ENCODE data around the gene FERMT2. TPM values are rescaled to one million over a fixed set of nuclear protein-coding genes. Genes with fewer than 3 reads are reported as not detected.

The FERMT2 gene
- total RNA-seq, 1 experiment from 2014 or later: 33.3 TPM

DNA sequence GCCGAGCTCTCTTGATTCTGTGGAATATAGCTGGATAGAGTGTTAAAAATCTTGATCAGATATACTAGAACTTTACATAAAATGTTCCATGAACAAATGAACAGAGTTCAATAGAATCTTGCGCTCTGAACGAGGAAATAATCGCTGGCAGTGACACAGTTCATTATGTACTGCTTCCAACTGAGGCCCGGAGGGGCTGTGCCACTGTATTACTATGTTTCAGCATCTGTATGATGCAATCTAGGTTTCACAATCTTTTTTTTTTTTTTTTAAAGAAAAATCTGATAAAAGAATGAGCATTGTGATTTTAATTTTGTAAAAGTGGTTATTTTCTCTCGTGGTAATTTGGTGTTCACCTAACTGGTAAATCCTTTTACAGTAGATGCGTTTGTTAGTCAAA is 77.2 kb downstream of the FERMT2 start:
- intact Hi-C loops (cut with micrococcal nuclease; ENCODE audit: unreplicated experiment) (no loop called here), in situ Hi-C loops (cut with HindIII; ENCODE audit: low pct_unique_long_range_greater_than_20kb, low sequenced_read_pairs) (no loop called here)
- POLR2A ChIA-PET: interaction anchor here (0.6 kb wide), 1 partner anchor 58 kb away, joined by 4 read pairs; no protein-coding TSS in a partner anchor
- Histone ChIP-seq H3K36me3 (ENCODE audit: control insufficient read depth, insufficient read depth, low read length) (peaks cover 7% of the 10 kb centered on the region), H3K9me3 (ENCODE audit: control insufficient read depth, insufficient read depth, low read depth, low read length) (no peaks in the 10 kb centered on the region), H3K27ac (ENCODE audit: low read length) (no peak overlapping the region), H3K4me1 (ENCODE audit: control insufficient read depth, insufficient read depth, low read length) (no peaks in the 10 kb centered on the region), H3K27me3 (ENCODE audit: control insufficient read depth, insufficient read depth, low read length) (no peaks in the 10 kb centered on the region), H3K4me3 (ENCODE audit: low read depth in 2 of 2, low read length in 2 of 2) (no peak overlapping the region)
- TF ChIP-seq, protein P1, sequence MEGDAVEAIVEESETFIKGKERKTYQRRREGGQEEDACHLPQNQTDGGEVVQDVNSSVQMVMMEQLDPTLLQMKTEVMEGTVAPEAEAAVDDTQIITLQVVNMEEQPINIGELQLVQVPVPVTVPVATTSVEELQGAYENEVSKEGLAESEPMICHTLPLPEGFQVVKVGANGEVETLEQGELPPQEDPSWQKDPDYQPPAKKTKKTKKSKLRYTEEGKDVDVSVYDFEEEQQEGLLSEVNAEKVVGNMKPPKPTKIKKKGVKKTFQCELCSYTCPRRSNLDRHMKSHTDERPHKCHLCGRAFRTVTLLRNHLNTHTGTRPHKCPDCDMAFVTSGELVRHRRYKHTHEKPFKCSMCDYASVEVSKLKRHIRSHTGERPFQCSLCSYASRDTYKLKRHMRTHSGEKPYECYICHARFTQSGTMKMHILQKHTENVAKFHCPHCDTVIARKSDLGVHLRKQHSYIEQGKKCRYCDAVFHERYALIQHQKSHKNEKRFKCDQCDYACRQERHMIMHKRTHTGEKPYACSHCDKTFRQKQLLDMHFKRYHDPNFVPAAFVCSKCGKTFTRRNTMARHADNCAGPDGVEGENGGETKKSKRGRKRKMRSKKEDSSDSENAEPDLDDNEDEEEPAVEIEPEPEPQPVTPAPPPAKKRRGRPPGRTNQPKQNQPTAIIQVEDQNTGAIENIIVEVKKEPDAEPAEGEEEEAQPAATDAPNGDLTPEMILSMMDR (IDR thresholded peaks at IDR 0.05): no peak
- CTCF ChIA-PET: no interaction called here
- BruUV-seq (replicated peaks): no TSS peak
- DNase-seq (ENCODE audit: low read depth, low spot score): no peak
- ATAC-seq: no peak

DNA sequence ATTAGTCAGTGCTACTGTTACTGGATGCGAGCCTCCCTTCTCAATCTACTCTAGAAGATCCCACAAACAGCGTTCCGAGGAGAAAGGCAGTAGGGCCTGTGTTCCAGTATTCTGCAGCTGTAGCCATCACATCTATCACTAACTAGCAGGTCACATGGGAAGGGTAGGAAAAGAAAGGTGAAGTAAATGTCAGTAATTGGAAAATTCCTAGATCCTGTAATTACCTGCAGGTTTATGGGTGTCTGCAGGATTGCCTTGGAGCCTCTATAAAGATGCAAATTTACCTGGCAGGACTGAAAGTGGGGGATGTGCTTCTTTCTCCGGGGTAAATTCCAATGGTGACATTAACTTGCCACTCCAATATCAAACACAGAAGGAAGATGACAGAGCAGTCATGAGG is 77.8 kb downstream of the FERMT2 start:
- Histone ChIP-seq H3K27ac (ENCODE audit: low read length) (no peak overlapping the region), H3K4me3 (ENCODE audit: low read depth in 2 of 2, low read length in 2 of 2) (no peak overlapping the region), H3K27me3 (ENCODE audit: control insufficient read depth, insufficient read depth, low read length) (no peaks in the 10 kb centered on the region), H3K4me1 (ENCODE audit: control insufficient read depth, insufficient read depth, low read length) (no peaks in the 10 kb centered on the region), H3K36me3 (ENCODE audit: control insufficient read depth, insufficient read depth, low read length) (peaks cover 2% of the 10 kb centered on the region), H3K9me3 (ENCODE audit: control insufficient read depth, insufficient read depth, low read depth, low read length) (no peaks in the 10 kb centered on the region)
- no TSS peak for BruUV-seq (replicated peaks)
- ChIA-PET CTCF (no interaction called here), POLR2A (no interaction called here)
- ATAC-seq: no peak
- no peak for DNase-seq (ENCODE audit: low read depth, low spot score)
- in situ Hi-C loops (cut with HindIII; ENCODE audit: low pct_unique_long_range_greater_than_20kb, low sequenced_read_pairs) (no loop called here), intact Hi-C loops (cut with micrococcal nuclease; ENCODE audit: unreplicated experiment) (no loop called here)
- TF ChIP-seq TCF7L2 (IDR thresholded peaks at IDR 0.05; ENCODE audit: low read depth, low read length) (no peak), POLR2AphosphoS5 (IDR thresholded peaks at IDR 0.05; ENCODE audit: low read depth, low read length) (no peak), SIN3A (IDR thresholded peaks at IDR 0.05; ENCODE audit: borderline replicate concordance, insufficient read depth, low read depth, low read length) (no peak)
- TF ChIP-seq, protein P1 (IDR thresholded peaks at IDR 0.05): no peak
- TF ChIP-seq, protein P2, sequence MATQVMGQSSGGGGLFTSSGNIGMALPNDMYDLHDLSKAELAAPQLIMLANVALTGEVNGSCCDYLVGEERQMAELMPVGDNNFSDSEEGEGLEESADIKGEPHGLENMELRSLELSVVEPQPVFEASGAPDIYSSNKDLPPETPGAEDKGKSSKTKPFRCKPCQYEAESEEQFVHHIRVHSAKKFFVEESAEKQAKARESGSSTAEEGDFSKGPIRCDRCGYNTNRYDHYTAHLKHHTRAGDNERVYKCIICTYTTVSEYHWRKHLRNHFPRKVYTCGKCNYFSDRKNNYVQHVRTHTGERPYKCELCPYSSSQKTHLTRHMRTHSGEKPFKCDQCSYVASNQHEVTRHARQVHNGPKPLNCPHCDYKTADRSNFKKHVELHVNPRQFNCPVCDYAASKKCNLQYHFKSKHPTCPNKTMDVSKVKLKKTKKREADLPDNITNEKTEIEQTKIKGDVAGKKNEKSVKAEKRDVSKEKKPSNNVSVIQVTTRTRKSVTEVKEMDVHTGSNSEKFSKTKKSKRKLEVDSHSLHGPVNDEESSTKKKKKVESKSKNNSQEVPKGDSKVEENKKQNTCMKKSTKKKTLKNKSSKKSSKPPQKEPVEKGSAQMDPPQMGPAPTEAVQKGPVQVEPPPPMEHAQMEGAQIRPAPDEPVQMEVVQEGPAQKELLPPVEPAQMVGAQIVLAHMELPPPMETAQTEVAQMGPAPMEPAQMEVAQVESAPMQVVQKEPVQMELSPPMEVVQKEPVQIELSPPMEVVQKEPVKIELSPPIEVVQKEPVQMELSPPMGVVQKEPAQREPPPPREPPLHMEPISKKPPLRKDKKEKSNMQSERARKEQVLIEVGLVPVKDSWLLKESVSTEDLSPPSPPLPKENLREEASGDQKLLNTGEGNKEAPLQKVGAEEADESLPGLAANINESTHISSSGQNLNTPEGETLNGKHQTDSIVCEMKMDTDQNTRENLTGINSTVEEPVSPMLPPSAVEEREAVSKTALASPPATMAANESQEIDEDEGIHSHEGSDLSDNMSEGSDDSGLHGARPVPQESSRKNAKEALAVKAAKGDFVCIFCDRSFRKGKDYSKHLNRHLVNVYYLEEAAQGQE (IDR thresholded peaks at IDR 0.05; ENCODE audit: insufficient read depth in 1 of 2, low read depth in 2 of 2, low read length in 1 of 2): no peak

DNA sequence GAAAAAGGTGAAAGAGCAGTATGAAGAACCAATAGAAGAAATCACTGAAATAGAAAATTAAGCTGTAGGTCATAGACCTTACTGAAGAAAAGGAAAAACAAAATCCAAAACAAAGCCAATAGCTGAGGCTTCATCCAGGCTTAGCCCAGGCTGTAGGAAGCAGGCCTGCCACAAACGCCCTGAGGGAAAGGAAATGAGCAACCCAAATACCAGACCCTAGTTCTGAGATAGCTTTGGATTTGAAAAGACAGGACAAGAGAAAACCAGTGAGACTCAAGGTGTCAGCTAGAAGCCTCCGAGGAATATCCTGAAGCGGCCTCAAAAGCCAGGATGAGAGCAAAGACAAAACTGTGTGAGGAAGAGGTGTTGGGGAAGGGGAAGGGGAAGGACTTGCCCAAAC is 79.2 kb downstream of the FERMT2 start:
- in situ Hi-C loops (cut with HindIII; ENCODE audit: low pct_unique_long_range_greater_than_20kb, low sequenced_read_pairs) (no loop called here), intact Hi-C loops (cut with micrococcal nuclease; ENCODE audit: unreplicated experiment) (no loop called here)
- Histone ChIP-seq H3K27ac (ENCODE audit: low read length) (no peak overlapping the region), H3K4me3 (ENCODE audit: low read depth in 2 of 2, low read length in 2 of 2) (no peak overlapping the region), H3K4me1 (ENCODE audit: control insufficient read depth, insufficient read depth, low read length) (no peaks in the 10 kb centered on the region), H3K27me3 (ENCODE audit: control insufficient read depth, insufficient read depth, low read length) (no peaks in the 10 kb centered on the region), H3K36me3 (ENCODE audit: control insufficient read depth, insufficient read depth, low read length) (no peaks in the 10 kb centered on the region; the same call in 1 of the 2 replicates), H3K9me3 (ENCODE audit: control insufficient read depth, insufficient read depth, low read depth, low read length) (no peaks in the 10 kb centered on the region)
- TF ChIP-seq, protein P2 (IDR thresholded peaks at IDR 0.05; ENCODE audit: insufficient read depth in 1 of 2, low read depth in 2 of 2, low read length in 1 of 2): no peak
- TF ChIP-seq, protein P1 (IDR thresholded peaks at IDR 0.05): no peak
- TF ChIP-seq SIN3A (IDR thresholded peaks at IDR 0.05; ENCODE audit: borderline replicate concordance, insufficient read depth, low read depth, low read length): no peak
- DNase-seq (ENCODE audit: low read depth, low spot score) (no peak), ATAC-seq (no peak)
- ChIA-PET POLR2A (no interaction called here), CTCF (no interaction called here)
- BruUV-seq (replicated peaks): no TSS peak
